K562 (cell line): ENCODE measurements around the gene ERI2. TPM values are rescaled to one million over a fixed set of nuclear protein-coding genes. Genes with fewer than 3 reads are reported as not detected.

Experiments
- ATAC-seq: fragments of 200-7000 bp; cut with Tn5 transposase; 3 replicates; pipeline ENCODE4 v1.9.1; 2020; ENCODE audit warnings: moderate library complexity
- Bru-seq: library from RNA; stranded (reverse); fragments of 400-500 nt; gene quantifications from one replicate; lab custom pipeline; 2021; lab: Mats Ljungman, UMichigan
- BruChase-seq, 2 experiments: library from RNA; stranded (reverse); fragments of 400-500 nt; gene quantifications; one replicate each; lab custom pipeline; 2021; lab: Mats Ljungman, UMichigan
- BruUV-seq: library from RNA; stranded (reverse); fragments of 400-500 nt; replicated peaks from 2 replicates; lab custom pipeline; 2021; lab: Mats Ljungman, UMichigan
- CTCF ChIA-PET: fragments of 300-600 bp; formaldehyde crosslinking; extraction: SDS; loops from one replicate; lab custom pipeline; 2021; ENCODE audit warnings: low intra/inter-chr PET ratio; lab: Yijun Ruan, JAX
- POLR2A ChIA-PET: fragments of 300-600, 350-650 bp; sonication (Branson Sonifier 250); formaldehyde crosslinking; extraction: SDS; loops from one replicate; lab custom pipeline; 2021; ENCODE audit warnings: antibody characterized with exemption, inconsistent platforms; lab: Yijun Ruan, JAX
- DNase-seq, 4 experiments: peaks; one replicate each; pipeline versions ENCODE4 v3.0.0 to v3.0.0-alpha.2; 2011 to 2018; ENCODE audit warnings: low spot score in 3 of 4, mixed read lengths in 3 of 4; ENCODE audit errors: extremely low read depth in 1 of 4
- FAIRE-seq: peaks from 2 replicates; lab custom pipeline; 2011; peaks lifted over from hg19 to GRCh38; lab: Jason Lieb, UNC
- H2AFZ ChIP-seq: 2 replicates; pipeline ENCODE4 v1.6.0; 2011; ENCODE audit warnings: low read depth, low read length, control low read depth, inconsistent platforms
- H3K27ac ChIP-seq: fragments of 200-600 bp; 3 replicates; pipeline ENCODE4 v1.8.0; 2011; ENCODE audit warnings: low read depth, mild to moderate bottlenecking, control low read depth, inconsistent platforms, low read length, moderate library complexity, mixed read lengths; ENCODE audit errors: extremely low read depth
- H3K27me3 ChIP-seq, 2 experiments: fragments of 300-600 bp in 1 of 2; 2 replicates in 1 of 2; 3 replicates in 1 of 2; pipeline versions ENCODE4 v1.6.0 to v1.8.0; 2011; ENCODE audit warnings: inconsistent platforms in 2 of 2, low read length in 2 of 2, mild to moderate bottlenecking in 1 of 2, mixed read lengths in 1 of 2, moderate library complexity in 1 of 2; ENCODE audit not compliant: control insufficient read depth in 2 of 2, insufficient read depth in 2 of 2
- H3K36me3 ChIP-seq: fragments of 300-600 bp; 3 replicates; pipeline ENCODE4 v1.8.0; 2011; ENCODE audit warnings: mild to moderate bottlenecking, low read length, inconsistent platforms; ENCODE audit not compliant: control insufficient read depth, insufficient read depth
- H3K4me1 ChIP-seq, 2 experiments: fragments of 200-600 bp in 1 of 2; replicated peaks in 1 of 2; 2 replicates in 1 of 2; 3 replicates in 1 of 2; pipeline versions ENCODE4 v1.5.1 to v1.8.0; 2011; ENCODE audit warnings: inconsistent platforms in 2 of 2, low read length in 2 of 2, mild to moderate bottlenecking in 1 of 2, mixed read lengths in 1 of 2, moderate library complexity in 1 of 2; ENCODE audit not compliant: control insufficient read depth in 2 of 2, insufficient read depth in 2 of 2
- H3K4me2 ChIP-seq: 2 replicates; pipeline ENCODE4 v1.6.1; 2011; ENCODE audit warnings: low read length, control low read depth, inconsistent platforms, mixed read lengths; ENCODE audit not compliant: insufficient read depth
- H3K4me3 ChIP-seq: fragments of 200-600 bp; sonication (generic), shearing (Covaris generic); 2 replicates; pipeline ENCODE4 v1.5.1; 2016; ENCODE audit warnings: control low read depth, inconsistent platforms
- H3K79me2 ChIP-seq: fragments of 200-600 bp; 3 replicates; pipeline ENCODE4 v1.8.0; 2011; ENCODE audit warnings: low read length, inconsistent platforms; ENCODE audit not compliant: control insufficient read depth, insufficient read depth
- H3K9ac ChIP-seq, 2 experiments: 2 replicates each; pipeline versions ENCODE4 v1.6.0 to v1.6.1; 2011; ENCODE audit warnings: low read depth in 2 of 2, low read length in 2 of 2, control low read depth in 1 of 2, inconsistent platforms in 1 of 2, mild to moderate bottlenecking in 1 of 2, mixed read lengths in 1 of 2; ENCODE audit not compliant: insufficient read depth in 1 of 2
- H3K9me1 ChIP-seq: one replicate; pipeline ENCODE4 v1.6.0; 2011; ENCODE audit warnings: inconsistent platforms, mild to moderate bottlenecking, low read length, moderate library complexity; ENCODE audit not compliant: control insufficient read depth, insufficient read depth
- H3K9me3 ChIP-seq: replicated peaks from 2 replicates; pipeline ENCODE4 v1.5.1; 2011; ENCODE audit warnings: low read depth, low read length, inconsistent platforms; ENCODE audit not compliant: control insufficient read depth, insufficient read depth
- H4K20me1 ChIP-seq: replicated peaks from 2 replicates; pipeline ENCODE4 v1.6.1; 2011; ENCODE audit warnings: low read length, inconsistent platforms, mixed read lengths; ENCODE audit not compliant: control insufficient read depth, insufficient read depth
- CHD4 ChIP-seq: fragments of 200-600 bp; sonication (generic); IDR thresholded peaks from 3 replicates; pipeline ENCODE4 v1.6.1; 2012; ENCODE audit warnings: low read depth, mild to moderate bottlenecking, mixed read lengths, low read length, inconsistent platforms; ENCODE audit not compliant: insufficient read depth, insufficient replicate concordance, poor library complexity, severe bottlenecking
- EGR1 ChIP-seq: fragments of 450-650 bp; conservative IDR thresholded peaks from 2 replicates; pipeline ENCODE4 v1.6.1; 2017; ENCODE audit warnings: mild to moderate bottlenecking
- FOXO4 ChIP-seq: fragments of 450-650 bp; formaldehyde crosslinking; IDR thresholded peaks from 2 replicates; pipeline ENCODE4 v1.4.0; 2020; ENCODE audit warnings: mild to moderate bottlenecking, moderate library complexity
- HMG20A ChIP-seq: fragments of 450-650 bp; formaldehyde crosslinking; conservative IDR thresholded peaks from 2 replicates; pipeline ENCODE4 v1.4.0; 2020; ENCODE audit warnings: mild to moderate bottlenecking, mixed read lengths
- KLF6 ChIP-seq: fragments of 250-450 bp; sonication (Bioruptor Pico); IDR thresholded peaks from 2 replicates; pipeline ENCODE4 v1.4.0; 2020; ENCODE audit warnings: mild to moderate bottlenecking, moderate library complexity, borderline replicate concordance
- MXD1 ChIP-seq: fragments of 250-450 bp; sonication (Bioruptor Pico); IDR thresholded peaks from 2 replicates; pipeline ENCODE4 v1.8.0; 2021; ENCODE audit warnings: borderline replicate concordance, mild to moderate bottlenecking, moderate library complexity; ENCODE audit not compliant: poor library complexity, severe bottlenecking
- NR0B1 ChIP-seq: fragments of 450-650 bp; IDR thresholded peaks from one replicate; pipeline ENCODE4 v1.6.1; 2018; ENCODE audit warnings: mild to moderate bottlenecking, moderate library complexity; ENCODE audit not compliant: partially characterized antibody
- PCBP1 ChIP-seq: fragments of 200-400 bp; formaldehyde crosslinking; IDR thresholded peaks from 2 replicates; pipeline ENCODE4 v1.6.1; 2018; ENCODE audit warnings: mild to moderate bottlenecking, low read depth, low read length; ENCODE audit not compliant: poor library complexity, severe bottlenecking
- ZNF347 ChIP-seq: fragments of 450-650 bp; formaldehyde crosslinking; IDR thresholded peaks from 2 replicates; pipeline ENCODE4 v1.4.0; 2020; ENCODE audit warnings: low read depth, mild to moderate bottlenecking, moderate library complexity
- WGBS: fragments of 100-300 bp; shearing (Covaris generic); methylation state at CpG from one replicate; pipeline ENCODE4 v1.1.6; 2016; ENCODE audit warnings: low coverage, mixed read lengths; ENCODE audit not compliant: insufficient coverage; ENCODE audit errors: missing lambda C conversion rate; 5-methylcytosine and 5-hydroxymethylcytosine counted together
- in situ Hi-C: fragments of 300-500 bp; cut with MboI; formaldehyde crosslinking; loops from 4 replicates; pipeline ENCODE4 v1.15.0; 2018; ENCODE audit warnings: inconsistent platforms, mixed read lengths
- intact Hi-C: fragments of 100-400 bp; cut with micrococcal nuclease; formaldehyde crosslinking; loops from 2 replicates; pipeline ENCODE4 v1.14.2; 2022
- long read RNA-seq, 3 experiments: library from polyadenylated mRNA in 2 of 3; library from RNA in 1 of 3; unstranded in 2 of 3; stranded (forward) in 1 of 3; transcript quantifications; one replicate each; pipeline ENCODE4 v2.0.0, GENCODE V29; 2019 to 2022
- polyA minus RNA-seq, 3 experiments: library from RNA; depleted of rRNA, polyadenylated mRNA; stranded (reverse); fragments of >200 nt; gene quantifications; 2 replicates each; pipeline ENCODE4 v1.2.3, GENCODE V29; 2011
- polyA plus RNA-seq, 8 experiments: library from polyadenylated mRNA; depleted of rRNA in 4 of 8; stranded (reverse) in 5 of 8; unstranded in 3 of 8; fragments of >200 nt; fragmentation: Nextera tagmentation in 2 of 8; fragmentation: Illumina TruSeq in 1 of 8; extraction: Ambion mirVana in 2 of 8; extraction: Trizol in 1 of 8; gene quantifications; 2 replicates each; pipeline versions ENCODE4 v1.2.1 to v1.2.3, GENCODE V29; 2011 to 2014; ENCODE audit warnings: inconsistent platforms in 1 of 8, missing spikeins in 1 of 8
- total RNA-seq, 7 experiments: library from RNA; depleted of rRNA in 6 of 7; stranded (reverse); fragments of >200 nt in 6 of 7; fragmentation: Illumina TruSeq in 2 of 7; extraction: Trizol in 2 of 7; gene quantifications; 2 replicates each; pipeline versions ENCODE4 v1.2.1 to v1.2.3, GENCODE V29; 2011 to 2021; ENCODE audit warnings: low replicate concordance in 1 of 7

The ERI2 gene
- 34.3 and 68.1 TPM in 2 replicates for total RNA-seq (2011; cell fraction: chromatin; rRNA removed; ENCODE audit: low replicate concordance)
- total RNA-seq (2011; cell fraction: nucleolus; rRNA removed) = 29.9 and 32.4 TPM in 2 replicates
- 36.9 and 47.4 TPM in 2 replicates for total RNA-seq (2011; cell fraction: nucleoplasm; rRNA removed)
- 39.7 and 50.9 TPM in 2 replicates for total RNA-seq (2014; rRNA removed)
- total RNA-seq (2014; rRNA removed; fragmentation: Illumina TruSeq; extraction: Trizol) = 57.0 and 67.3 TPM in 2 replicates
- 52.4 and 56.8 TPM in 2 replicates for total RNA-seq (2015; rRNA removed; fragmentation: Illumina TruSeq; extraction: Trizol)
- total RNA-seq (2021) = 52.2 and 54.0 TPM in 2 replicates
- polyA plus RNA-seq (2011; rRNA removed) = 43.3 and 48.1 TPM in 2 replicates
- 9.7 and 15.2 TPM in 2 replicates for polyA plus RNA-seq (2011; cell fraction: cytosol; rRNA removed)
- polyA plus RNA-seq (2011; cell fraction: nucleus; rRNA removed) = 49.4 and 58.9 TPM in 2 replicates
- 30.2 and 41.2 TPM in 2 replicates for polyA plus RNA-seq (2012)
- 45.6 and 48.1 TPM in 2 replicates for polyA plus RNA-seq (2014; fragmentation: Illumina TruSeq; extraction: Trizol)
- polyA plus RNA-seq (2014; fragmentation: Nextera tagmentation; extraction: Ambion mirVana) = 10 to 100 TPM; 23.3 to 33.1 TPM
- polyA plus RNA-seq (2014; rRNA removed) = 39.1 and 43.6 TPM in 2 replicates
- 37.9 and 42.8 TPM in 2 replicates for polyA minus RNA-seq (2011; rRNA and poly(A)+ RNA removed)
- polyA minus RNA-seq (2011; cell fraction: cytosol; rRNA and poly(A)+ RNA removed) = 21.3 and 21.5 TPM in 2 replicates
- 45.8 and 58.8 TPM in 2 replicates for polyA minus RNA-seq (2011; cell fraction: nucleus; rRNA and poly(A)+ RNA removed)
- percentile 58 among the genes with signal in this experiment for Bru-seq, nascent RNA
- percentile 63 among the genes with signal in this experiment for BruChase-seq, experiment 1, labeled RNA remaining after a 2-hour chase
- percentile 68 among the genes with signal in this experiment for BruChase-seq, experiment 2, labeled RNA remaining after a 6-hour chase
- long read RNA-seq, experiment 1, transcript ERI2-206 (10 exons, 2,903 nt) = minor isoform, 10 of 192 reads
- long read RNA-seq, experiment 1, transcript ERI2-215 (9 exons, 2,646 nt) = minor isoform, 22 of 192 reads
- long read RNA-seq, experiment 1, transcript ERI2-202 (9 exons, 3,499 nt) = minor isoform, 22 of 192 reads
- long read RNA-seq, experiment 1, transcript ERI2-203 (1 exons, 3,846 nt) = major isoform, 25 of 192 reads
- long read RNA-seq, experiment 1, partial matches to known transcripts = 36 of 192 reads
- long read RNA-seq, experiment 1, other reads (novel, unspliced or antisense) = 77 of 192 reads
- long read RNA-seq, experiment 2, transcript ERI2-203 (1 exons, 3,846 nt) = major isoform, 21 of 22 reads
- long read RNA-seq, experiment 2, partial matches to known transcripts = 0 of 22 reads
- long read RNA-seq, experiment 2, other reads (novel, unspliced or antisense) = 1 of 22 reads
- long read RNA-seq, experiment 3, transcript ERI2-215 (9 exons, 2,646 nt) = major isoform, 6 of 24 reads
- long read RNA-seq, experiment 3, partial matches to known transcripts = 4 of 24 reads
- long read RNA-seq, experiment 3, other reads (novel, unspliced or antisense) = 8 of 24 reads

DNA sequence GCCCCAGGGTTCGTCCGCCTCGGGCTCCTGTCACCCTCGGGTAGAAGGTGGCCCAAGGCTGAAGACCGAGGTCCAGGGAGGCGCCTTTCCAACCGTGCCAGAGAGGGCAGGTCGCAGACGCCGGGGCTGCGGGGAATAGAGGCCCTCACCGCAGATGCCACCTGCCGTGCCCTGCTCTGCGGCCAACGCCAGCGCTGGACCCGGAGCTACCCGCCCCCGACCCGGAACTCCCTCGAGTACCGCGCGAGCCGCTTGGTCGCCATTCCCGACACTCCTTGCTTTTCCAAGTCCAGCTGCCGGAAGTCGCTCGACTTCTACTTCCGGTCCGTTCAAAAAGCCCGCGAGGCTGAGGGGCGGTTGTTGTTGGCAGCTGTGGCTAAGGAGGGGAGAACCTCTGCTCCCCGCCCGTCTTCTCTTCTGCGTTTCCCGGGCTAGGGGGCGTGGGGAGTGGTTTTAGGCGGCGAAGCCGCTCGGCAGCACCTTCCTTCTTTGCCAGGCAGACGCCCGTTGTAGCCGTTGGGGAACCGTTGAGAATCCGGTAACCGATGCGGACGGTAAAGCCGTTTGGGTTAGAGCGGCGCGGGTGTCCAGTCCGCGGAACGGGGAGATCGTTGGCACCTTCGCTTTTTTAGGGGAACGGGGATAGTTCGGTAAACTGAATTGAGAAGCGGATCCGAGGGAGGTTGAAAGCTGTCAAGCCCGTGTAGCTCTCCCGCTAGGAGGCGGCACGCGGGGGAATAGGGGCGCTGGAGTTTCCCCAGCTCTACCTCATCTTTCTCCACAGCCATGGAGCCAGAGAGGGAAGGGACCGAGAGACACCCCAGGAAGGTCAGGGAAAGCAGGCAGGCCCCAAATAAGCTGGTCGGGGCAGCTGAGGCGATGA, at the start of gene ERI2, which contains the start of gene REXO5:
TSS of gene ERI2 (minus strand) at position 305 of the 883 bp plus-strand sequence. CDS start at position 263, 42 bp downstream.
TSS of gene REXO5 (plus strand) at position 360 of the 883 bp plus-strand sequence. CDS start at position 787, 427 bp downstream.
- H3K9me1 ChIP-seq = no peaks in the 10 kb centered on the region
- H3K4me3 ChIP-seq = peak within 1 kb of the TSS; percentile 96
- CTCF ChIA-PET = interaction anchor here (0.6 kb wide), 1 partner anchor 1523 kb away, joined by 3 read pairs; no protein-coding TSS in a partner anchor
- H3K9me3 ChIP-seq = no peaks in the 10 kb centered on the region; the same call in 1 of the 2 replicates
- H3K79me2 ChIP-seq = peaks cover 56% of the 10 kb centered on the region
- peak within 1 kb of the TSS; percentile 95 to 99 for H3K9ac ChIP-seq
- H4K20me1 ChIP-seq = no peaks in the 10 kb centered on the region
- H3K36me3 ChIP-seq = peaks cover 29% of the 10 kb centered on the region
- FAIRE-seq (peak; percentile 89), DNase-seq (peak; percentile 91 to 97 (median 92)), ATAC-seq (peak; percentile 94)
- BruUV-seq = TSS peak; percentile 91
- peak within 1 kb of the TSS; percentile 93 for H2AFZ ChIP-seq
- intact Hi-C loops (loop anchor here (5.0 to 10.0 kb wide), 3 partner anchors 64 to 276 kb away; partner anchors contain the start of gene THUMPD1), in situ Hi-C loops (no loop called here)
- POLR2A ChIA-PET = interaction anchor here (0.5 to 1.6 kb wide), 20 partner anchors 9 to 651 kb away, joined by 3 to 6 read pairs (median 4); no protein-coding TSS in a partner anchor
- H3K27ac ChIP-seq = peak within 1 kb of the TSS; percentile 98
- H3K27me3 ChIP-seq = no peaks in the 10 kb centered on the region
- H3K4me2 ChIP-seq = peak within 1 kb of the TSS; percentile 98
- H3K4me1 ChIP-seq = peaks cover 24% of the 10 kb centered on the region in 2 experiments
- WGBS = under 1% methylated on average over 63 of the region's 74 CpGs
- TF ChIP-seq MXD1 (no peak), HMG20A (CRISPR knock-in tag) (no peak), CHD4 (no peak), KLF6 (CRISPR knock-in tag) (no peak), NR0B1 (no peak), ZNF347 (CRISPR knock-in tag) (no peak), FOXO4 (CRISPR knock-in tag) (no peak), EGR1 (peak; percentile 49; the same call in 1 of the 2 replicates), PCBP1 (no peak)
